Prostate gland (tissue), 2 donors: ENCODE data around the gene PDE4DIP.
"Not testable (repeated sequence)": the region's sequence is repeated elsewhere in the genome, so short reads cannot be mapped to it uniquely, and the experiment has no call there.

Source experiments
- CTCF ChIP-seq, 4 experiments: fragments of 200-600 bp in 2 of 4; fragments of 450-650 bp in 2 of 4; sonication (generic) in 2 of 4; IDR thresholded peaks; 1 replicate in 3 of 4; 2 replicates in 1 of 4; pipeline ENCODE4 v1.5.1; 2016 to 2019; ENCODE audit warnings: antibody characterized with exemption in 4 of 4, mild to moderate bottlenecking in 2 of 4, moderate library complexity in 2 of 4
- POLR2A ChIP-seq: fragments of 450-650 bp; IDR thresholded peaks from one replicate; pipeline ENCODE4 v1.6.1; 2016; ENCODE audit warnings: antibody characterized with exemption, mild to moderate bottlenecking
- POLR2AphosphoS5 ChIP-seq: sonication (generic); formaldehyde crosslinking; IDR thresholded peaks from one replicate; pipeline ENCODE4 v1.6.1; 2017; ENCODE audit warnings: antibody characterized with exemption

GRCh38 chr1:148808929-148809283, 35.3 kb upstream of the PDE4DIP start:
- TF ChIP-seq CTCF (IDR thresholded peaks at IDR 0.05); POLR2AphosphoS5; POLR2A: not testable (repeated sequence)
